Glutamatergic neuron (in vitro differentiated cells): Measurements from ENCODE around the gene CCDC85A. TPM values are rescaled to one million over a fixed set of nuclear protein-coding genes. Genes with fewer than 3 reads are reported as not detected.

Source experiments
- DNase-seq: peaks from one replicate; pipeline ENCODE4 v3.0.0; 2022
- H3K27ac Mint-ChIP-seq: one replicate; pipeline ENCODE4 v1.8.0; 2020; ENCODE audit warnings: mild to moderate bottlenecking, mixed read lengths, inconsistent platforms; ENCODE audit not compliant: unreplicated experiment
- H3K27me3 Mint-ChIP-seq: one replicate; pipeline ENCODE4 v1.8.0; 2020; ENCODE audit warnings: mild to moderate bottlenecking, moderate library complexity, mixed read lengths, inconsistent platforms; ENCODE audit not compliant: unreplicated experiment
- H3K36me3 Mint-ChIP-seq: one replicate; pipeline ENCODE4 v1.8.0; 2020; ENCODE audit warnings: mild to moderate bottlenecking, mixed read lengths, inconsistent platforms; ENCODE audit not compliant: unreplicated experiment
- H3K4me1 Mint-ChIP-seq: one replicate; pipeline ENCODE4 v1.8.0; 2020; ENCODE audit warnings: mild to moderate bottlenecking, low read depth, mixed read lengths, inconsistent platforms; ENCODE audit not compliant: unreplicated experiment
- H3K4me3 Mint-ChIP-seq: one replicate; pipeline ENCODE4 v1.8.0; 2020; ENCODE audit warnings: mild to moderate bottlenecking, mixed read lengths, inconsistent platforms; ENCODE audit not compliant: unreplicated experiment
- H3K9me3 Mint-ChIP-seq: one replicate; pipeline ENCODE4 v1.8.0; 2020; ENCODE audit warnings: mild to moderate bottlenecking, moderate library complexity, mixed read lengths, inconsistent platforms; ENCODE audit not compliant: unreplicated experiment
- CTCF ChIP-seq: fragments of 200-600 bp; sonication (generic); IDR thresholded peaks from one replicate; pipeline ENCODE4 v1.5.0; 2021; ENCODE audit not compliant: partially characterized antibody, unreplicated experiment
- total RNA-seq: library from RNA; stranded (reverse); fragmentation: NEBNext Ultra II Directional; extraction: Animal tissue kit (Norgen Biotek cat#: 25700); gene quantifications from one replicate; pipeline ENCODE4 v1.2.1, GENCODE V29; 2021; ENCODE audit not compliant: unreplicated experiment

CCDC85A gene
- total RNA-seq, 1 donor from 2014 or later, result 12.1 TPM

- no peak for DNase-seq
- H3K9me3 Mint-ChIP-seq, result peaks cover 2% of the 10 kb centered on the region
- H3K4me3 Mint-ChIP-seq, result no peak overlapping the region
- TF ChIP-seq CTCF, result no peak
- no peaks in the 10 kb centered on the region for H3K36me3 Mint-ChIP-seq
- no peak overlapping the region for H3K27ac Mint-ChIP-seq
- H3K27me3 Mint-ChIP-seq, result no peaks in the 10 kb centered on the region
- peaks cover 6% of the 10 kb centered on the region for H3K4me1 Mint-ChIP-seq
Observed at GRCh38 chr2:56325661-56326345, 142.0 kb downstream of the CCDC85A start.

GRCh38 chr2:56326346-56326741 lies 142.6 kb downstream of the CCDC85A start:
- H3K27me3 Mint-ChIP-seq, result no peaks in the 10 kb centered on the region
- H3K9me3 Mint-ChIP-seq, result peaks cover 2% of the 10 kb centered on the region
- no peaks in the 10 kb centered on the region for H3K36me3 Mint-ChIP-seq
- peaks cover 6% of the 10 kb centered on the region for H3K4me1 Mint-ChIP-seq
- DNase-seq, result no peak
- H3K4me3 Mint-ChIP-seq, result no peak overlapping the region
- H3K27ac Mint-ChIP-seq, result no peak overlapping the region
- TF ChIP-seq CTCF, result no peak

- no peak for TF ChIP-seq CTCF
Observed at GRCh38 chr2:56331810-56332209, 148.0 kb downstream of the CCDC85A start.

GRCh38 chr2:56333812-56334485 lies 150.2 kb downstream of the CCDC85A start:
- no peak overlapping the region for H3K4me3 Mint-ChIP-seq
- no peak for TF ChIP-seq CTCF
- H3K27ac Mint-ChIP-seq, result no peak overlapping the region
- no peak for DNase-seq
- no peaks in the 10 kb centered on the region for H3K9me3 Mint-ChIP-seq
- H3K36me3 Mint-ChIP-seq, result no peaks in the 10 kb centered on the region
- H3K4me1 Mint-ChIP-seq, result peaks cover 6% of the 10 kb centered on the region
- no peaks in the 10 kb centered on the region for H3K27me3 Mint-ChIP-seq

More at GRCh38 chr2:56331810-56332209, 148.0 kb downstream of the CCDC85A start:
- no peaks in the 10 kb centered on the region for H3K27me3 Mint-ChIP-seq
- peaks cover 6% of the 10 kb centered on the region for H3K4me1 Mint-ChIP-seq
- no peaks in the 10 kb centered on the region for H3K9me3 Mint-ChIP-seq
- no peaks in the 10 kb centered on the region for H3K36me3 Mint-ChIP-seq
- no peak for DNase-seq
- H3K4me3 Mint-ChIP-seq, result no peak overlapping the region
- H3K27ac Mint-ChIP-seq, result no peak overlapping the region

GRCh38 chr2:56334622-56335021 lies 150.8 kb downstream of the CCDC85A start:
- Mint-ChIP-seq H3K27me3 (no peaks in the 10 kb centered on the region), H3K4me3 (no peak overlapping the region), H3K36me3 (no peaks in the 10 kb centered on the region), H3K4me1 (peaks cover 4% of the 10 kb centered on the region), H3K27ac (no peak overlapping the region), H3K9me3 (no peaks in the 10 kb centered on the region)
- no peak for TF ChIP-seq CTCF
- no peak for DNase-seq
